Kidney epithelial cell (primary cell): ENCODE data around the gene LRBA. TPM values are rescaled to one million over a fixed set of nuclear protein-coding genes. Genes with fewer than 3 reads are reported as not detected.
"Not testable (repeated sequence)": the region's sequence is repeated elsewhere in the genome, so short reads cannot be mapped to it uniquely, and the experiment has no call there.

Source experiments
- DNase-seq: peaks from one replicate; pipeline ENCODE4 v3.0.0-alpha.2; 2010; ENCODE audit warnings: low read depth
- H3K27me3 ChIP-seq: 2 replicates; pipeline ENCODE4 v1.6.0; 2011; ENCODE audit warnings: low read length; ENCODE audit not compliant: control insufficient read depth, insufficient read depth
- H3K36me3 ChIP-seq: 2 replicates; pipeline ENCODE4 v1.5.1; 2011; ENCODE audit warnings: low read length; ENCODE audit not compliant: control insufficient read depth, insufficient read depth
- H3K4me3 ChIP-seq: 2 replicates; pipeline ENCODE4 v1.5.1; 2011; ENCODE audit warnings: low read depth, mild to moderate bottlenecking, control low read depth, low read length
- total RNA-seq: library from RNA; depleted of rRNA; stranded (reverse); fragments of >200 nt; gene quantifications from 2 replicates; pipeline ENCODE4 v1.2.3, GENCODE V29; 2015
- TF ChIP-seq, protein P1 (sequence below): IDR thresholded peaks from 2 replicates; pipeline ENCODE4 v1.5.1; 2011; ENCODE audit warnings: mild to moderate bottlenecking, moderate library complexity, low read length, control low read depth, inconsistent platforms; ENCODE audit not compliant: insufficient read depth, poor library complexity, severe bottlenecking

The LRBA gene, protein sequence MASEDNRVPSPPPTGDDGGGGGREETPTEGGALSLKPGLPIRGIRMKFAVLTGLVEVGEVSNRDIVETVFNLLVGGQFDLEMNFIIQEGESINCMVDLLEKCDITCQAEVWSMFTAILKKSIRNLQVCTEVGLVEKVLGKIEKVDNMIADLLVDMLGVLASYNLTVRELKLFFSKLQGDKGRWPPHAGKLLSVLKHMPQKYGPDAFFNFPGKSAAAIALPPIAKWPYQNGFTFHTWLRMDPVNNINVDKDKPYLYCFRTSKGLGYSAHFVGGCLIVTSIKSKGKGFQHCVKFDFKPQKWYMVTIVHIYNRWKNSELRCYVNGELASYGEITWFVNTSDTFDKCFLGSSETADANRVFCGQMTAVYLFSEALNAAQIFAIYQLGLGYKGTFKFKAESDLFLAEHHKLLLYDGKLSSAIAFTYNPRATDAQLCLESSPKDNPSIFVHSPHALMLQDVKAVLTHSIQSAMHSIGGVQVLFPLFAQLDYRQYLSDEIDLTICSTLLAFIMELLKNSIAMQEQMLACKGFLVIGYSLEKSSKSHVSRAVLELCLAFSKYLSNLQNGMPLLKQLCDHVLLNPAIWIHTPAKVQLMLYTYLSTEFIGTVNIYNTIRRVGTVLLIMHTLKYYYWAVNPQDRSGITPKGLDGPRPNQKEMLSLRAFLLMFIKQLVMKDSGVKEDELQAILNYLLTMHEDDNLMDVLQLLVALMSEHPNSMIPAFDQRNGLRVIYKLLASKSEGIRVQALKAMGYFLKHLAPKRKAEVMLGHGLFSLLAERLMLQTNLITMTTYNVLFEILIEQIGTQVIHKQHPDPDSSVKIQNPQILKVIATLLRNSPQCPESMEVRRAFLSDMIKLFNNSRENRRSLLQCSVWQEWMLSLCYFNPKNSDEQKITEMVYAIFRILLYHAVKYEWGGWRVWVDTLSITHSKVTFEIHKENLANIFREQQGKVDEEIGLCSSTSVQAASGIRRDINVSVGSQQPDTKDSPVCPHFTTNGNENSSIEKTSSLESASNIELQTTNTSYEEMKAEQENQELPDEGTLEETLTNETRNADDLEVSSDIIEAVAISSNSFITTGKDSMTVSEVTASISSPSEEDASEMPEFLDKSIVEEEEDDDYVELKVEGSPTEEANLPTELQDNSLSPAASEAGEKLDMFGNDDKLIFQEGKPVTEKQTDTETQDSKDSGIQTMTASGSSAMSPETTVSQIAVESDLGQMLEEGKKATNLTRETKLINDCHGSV (N-terminal part only)
- total RNA-seq, result 83.5 and 85.2 TPM in 2 replicates

DNA sequence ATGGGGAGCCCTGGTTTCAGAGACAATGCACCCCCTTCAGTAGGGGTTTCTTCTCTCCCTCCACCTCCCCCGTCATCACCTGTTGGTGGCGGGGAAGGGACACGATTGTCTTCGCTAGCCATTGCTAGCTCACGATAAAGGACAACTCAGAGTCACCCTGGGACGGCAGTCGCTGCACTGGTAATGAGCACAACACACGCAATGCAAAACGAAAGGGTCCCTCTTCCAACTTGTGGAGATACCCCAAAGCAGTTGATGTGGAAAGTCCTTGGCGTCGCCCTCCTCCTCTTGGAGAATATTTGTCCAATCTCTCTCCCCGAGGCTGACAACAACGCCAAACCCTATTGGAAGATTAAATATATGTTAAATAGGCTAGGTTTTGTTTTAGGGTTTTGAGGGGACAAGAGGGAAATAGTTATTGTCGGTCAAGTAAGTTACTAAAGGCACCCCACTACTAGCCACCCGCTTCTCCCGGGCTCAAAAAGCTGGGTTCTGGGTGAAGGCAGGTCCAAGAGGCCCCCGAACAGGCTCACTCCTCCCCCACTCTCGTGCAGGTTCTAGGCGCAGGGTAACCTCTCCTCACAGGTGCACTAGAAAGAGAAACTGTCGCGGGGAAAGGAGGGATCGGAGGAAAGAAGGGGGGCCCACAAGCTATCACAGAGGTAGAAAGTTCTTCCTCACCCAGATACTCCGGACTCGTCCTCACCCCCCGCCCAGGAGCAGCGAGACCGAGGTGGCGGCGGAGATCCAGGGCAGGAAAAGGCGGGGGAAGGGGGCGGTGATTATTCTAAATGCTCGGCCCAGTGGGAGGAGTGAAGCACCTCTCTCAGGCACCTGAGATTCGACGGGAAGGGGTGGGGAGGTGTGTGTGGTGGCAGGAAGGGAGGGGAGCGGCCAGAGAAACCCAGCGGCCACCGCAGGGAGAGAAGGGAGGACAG lies at the start of gene LRBA:
LRBA (minus strand) TSS at position 764 of the 938 bp plus-strand sequence; CDS start at position 122, 642 bp downstream.
- Histone ChIP-seq H3K4me3 (peak within 1 kb of the TSS; percentile 97), H3K27me3 (no peaks in the 10 kb centered on the region), H3K36me3 (no peaks in the 10 kb centered on the region)
- no peak for DNase-seq
- TF ChIP-seq, protein P1, sequence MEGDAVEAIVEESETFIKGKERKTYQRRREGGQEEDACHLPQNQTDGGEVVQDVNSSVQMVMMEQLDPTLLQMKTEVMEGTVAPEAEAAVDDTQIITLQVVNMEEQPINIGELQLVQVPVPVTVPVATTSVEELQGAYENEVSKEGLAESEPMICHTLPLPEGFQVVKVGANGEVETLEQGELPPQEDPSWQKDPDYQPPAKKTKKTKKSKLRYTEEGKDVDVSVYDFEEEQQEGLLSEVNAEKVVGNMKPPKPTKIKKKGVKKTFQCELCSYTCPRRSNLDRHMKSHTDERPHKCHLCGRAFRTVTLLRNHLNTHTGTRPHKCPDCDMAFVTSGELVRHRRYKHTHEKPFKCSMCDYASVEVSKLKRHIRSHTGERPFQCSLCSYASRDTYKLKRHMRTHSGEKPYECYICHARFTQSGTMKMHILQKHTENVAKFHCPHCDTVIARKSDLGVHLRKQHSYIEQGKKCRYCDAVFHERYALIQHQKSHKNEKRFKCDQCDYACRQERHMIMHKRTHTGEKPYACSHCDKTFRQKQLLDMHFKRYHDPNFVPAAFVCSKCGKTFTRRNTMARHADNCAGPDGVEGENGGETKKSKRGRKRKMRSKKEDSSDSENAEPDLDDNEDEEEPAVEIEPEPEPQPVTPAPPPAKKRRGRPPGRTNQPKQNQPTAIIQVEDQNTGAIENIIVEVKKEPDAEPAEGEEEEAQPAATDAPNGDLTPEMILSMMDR, result no peak

DNA sequence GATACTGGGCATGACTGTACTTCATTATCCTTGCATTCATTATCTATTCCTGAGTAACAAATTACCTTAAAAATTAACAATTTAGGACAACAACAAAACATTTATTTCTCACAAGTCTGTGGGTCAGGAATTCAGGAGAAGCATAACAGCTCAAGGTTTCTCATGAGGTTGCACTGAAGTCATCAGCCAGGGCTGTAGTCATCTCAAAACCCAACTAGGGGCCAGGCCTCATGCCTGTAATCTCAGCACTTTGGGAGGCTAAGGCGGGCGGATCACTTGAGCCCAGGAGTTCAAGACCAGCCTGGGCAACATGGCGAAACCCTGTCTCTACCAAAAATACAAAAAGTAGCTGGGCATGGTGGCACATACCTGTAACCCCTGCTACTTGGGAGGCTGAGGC lies 48.1 kb upstream of the LRBA start:
- not testable (repeated sequence) for H3K4me3 ChIP-seq, DNase-seq

DNA sequence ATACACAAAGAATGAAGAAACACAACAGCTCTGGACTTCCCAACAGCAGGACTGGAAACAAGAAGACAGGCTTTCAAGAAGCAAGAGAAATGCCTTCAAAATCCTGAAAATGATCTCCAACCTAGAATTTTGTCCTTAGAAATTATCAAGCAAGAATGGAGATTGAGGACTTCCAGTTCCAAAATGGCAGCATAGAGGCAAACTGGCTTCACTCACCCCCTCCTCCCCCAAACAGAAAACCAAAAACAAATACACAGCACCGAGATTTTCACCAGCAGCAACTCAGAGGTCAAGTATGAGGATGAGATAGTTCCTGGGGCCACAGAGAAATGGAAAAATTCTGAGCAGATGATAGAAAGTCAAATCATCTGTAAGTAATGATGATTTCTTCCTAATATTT lies 40.5 kb upstream of the LRBA start:
- no peak for DNase-seq
- H3K36me3 ChIP-seq, result no peaks in the 10 kb centered on the region
- no peaks in the 10 kb centered on the region for H3K27me3 ChIP-seq
- H3K4me3 ChIP-seq, result no peak overlapping the region
- TF ChIP-seq, protein P1, result no peak

More for the DNA sequence above, 48.1 kb upstream of the LRBA start:
- H3K27me3 ChIP-seq, H3K36me3 ChIP-seq: not testable (repeated sequence)

DNA sequence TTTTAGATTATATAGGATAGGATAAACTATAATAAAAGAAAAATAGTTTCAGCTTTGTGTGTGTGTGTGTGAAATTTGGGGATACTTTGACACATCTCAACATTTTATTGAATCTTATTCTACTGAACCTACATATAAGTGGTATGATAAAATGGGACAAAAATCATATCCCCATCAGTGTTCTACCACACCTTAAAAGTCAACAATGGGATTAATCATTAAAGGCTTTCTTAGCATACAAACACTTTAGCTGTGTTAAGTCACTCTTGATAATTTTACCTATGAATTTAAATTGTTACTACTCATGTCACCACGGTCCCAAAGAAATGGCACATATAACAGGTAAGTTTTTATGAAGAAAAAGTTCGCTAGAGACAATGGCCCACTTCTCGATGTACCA lies 37.7 kb upstream of the LRBA start:
- Histone ChIP-seq H3K36me3 (no peaks in the 10 kb centered on the region), H3K27me3 (no peaks in the 10 kb centered on the region), H3K4me3 (no peak overlapping the region)
- TF ChIP-seq, protein P1, result no peak
- no peak for DNase-seq

DNA sequence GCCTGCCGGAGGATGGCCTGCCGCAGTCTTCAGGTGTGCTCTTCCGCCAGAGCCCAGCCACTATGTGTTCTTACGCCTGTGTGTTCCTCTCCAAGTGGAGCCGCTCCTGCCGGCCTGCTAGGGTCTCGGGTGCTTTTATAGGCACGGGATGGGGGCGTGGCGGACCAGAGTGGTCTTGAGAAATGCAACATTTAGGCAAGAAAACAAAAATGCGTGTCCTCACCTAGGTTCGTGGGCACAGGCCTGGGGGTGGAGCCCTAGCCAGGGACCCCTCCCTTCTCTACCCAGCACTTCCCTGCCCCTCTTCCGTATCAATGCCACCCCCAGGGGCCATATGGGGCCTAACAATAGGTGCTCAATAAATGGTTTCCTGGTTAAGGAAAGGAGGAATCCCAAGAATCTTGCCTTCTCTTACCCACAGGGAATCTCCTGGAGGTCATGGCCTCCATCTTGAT lies 34.4 kb upstream of the LRBA start:
- no peak for DNase-seq
- Histone ChIP-seq H3K4me3 (no peak overlapping the region), H3K27me3 (no peaks in the 10 kb centered on the region), H3K36me3 (no peaks in the 10 kb centered on the region)
- TF ChIP-seq, protein P1, result no peak
